Inferior parietal cortex (tissue), 1 donor: ENCODE measurements around the gene OLFM2.
A peak's percentile ranks its signal among the peaks of the same experiment; 100 is the strongest.
"Not testable (repeated sequence)": the region's sequence is repeated elsewhere in the genome, so short reads cannot be mapped to it uniquely, and the experiment has no call there.

Source experiments
- DNase-seq: peaks from one replicate; pipeline ENCODE4 v3.0.0-alpha.2; 2016; ENCODE audit errors: extremely low spot score

OLFM2 gene

GRCh38 chr19:9862938-9863337 lies 73.4 kb downstream of the OLFM2 start:
- DNase-seq: no peak

- DNase-seq: no peak
Measured at GRCh38 chr19:9861503-9861902, 74.8 kb downstream of the OLFM2 start.

DNA sequence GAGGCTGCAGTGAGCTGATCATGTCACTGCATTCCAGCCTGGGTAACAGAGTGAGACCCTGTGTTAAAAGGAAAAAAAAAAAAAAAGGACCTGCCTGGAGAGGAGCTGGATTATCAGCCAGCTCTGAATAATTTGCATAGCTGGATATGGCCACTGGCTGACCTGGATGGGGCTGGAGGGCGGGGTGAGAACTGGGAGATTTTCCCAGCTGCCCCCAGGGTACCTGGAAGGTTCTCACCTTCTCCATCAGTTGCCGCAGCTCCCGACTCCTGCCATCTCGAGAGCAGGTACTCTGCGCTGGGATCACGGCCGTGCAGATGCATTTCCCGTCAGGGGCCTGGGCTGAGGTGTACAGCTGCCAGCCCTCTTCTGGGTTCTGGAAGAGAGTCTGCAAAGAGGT lies 75.9 kb downstream of the OLFM2 start:
- no peak for DNase-seq

- DNase-seq: no peak
Measured at GRCh38 chr19:9858766-9859165, 77.5 kb downstream of the OLFM2 start.

- no peak for DNase-seq
Measured at GRCh38 chr19:9857920-9858746, 78.2 kb downstream of the OLFM2 start.

DNA sequence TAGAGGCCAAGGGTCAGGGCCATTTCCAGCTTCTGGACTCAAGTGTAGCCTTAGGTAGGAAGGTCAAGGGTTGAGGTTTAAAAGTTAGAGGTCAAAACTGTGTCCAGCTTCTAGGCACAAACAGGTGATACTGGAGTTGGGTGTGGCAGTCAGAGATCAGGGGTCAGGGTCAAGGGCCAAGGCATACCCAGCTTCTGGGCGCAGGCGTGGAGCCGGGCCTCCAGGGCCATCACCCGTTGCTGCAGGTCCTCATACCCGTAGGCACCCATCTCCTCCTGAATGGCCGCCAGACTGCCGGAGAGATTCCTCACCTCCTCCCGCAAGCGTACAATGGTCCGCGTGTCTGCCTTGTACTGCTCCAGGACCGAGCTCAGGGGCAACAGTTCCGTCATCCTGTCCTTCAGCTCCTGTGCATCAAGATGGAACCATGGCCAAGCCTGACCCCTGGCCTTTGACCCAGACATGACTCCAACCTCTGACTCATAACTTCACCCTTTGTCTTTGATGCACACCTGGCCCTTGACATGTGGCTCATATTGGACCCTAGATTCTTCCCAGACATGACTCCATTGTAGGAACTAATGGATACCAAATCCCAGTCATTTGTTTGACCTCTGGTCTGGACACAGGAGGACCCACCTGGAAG lies 79.1 kb downstream of the OLFM2 start:
- no peak for DNase-seq

GRCh38 chr19:9856609-9857008 lies 79.7 kb downstream of the OLFM2 start:
- DNase-seq: no peak

DNA sequence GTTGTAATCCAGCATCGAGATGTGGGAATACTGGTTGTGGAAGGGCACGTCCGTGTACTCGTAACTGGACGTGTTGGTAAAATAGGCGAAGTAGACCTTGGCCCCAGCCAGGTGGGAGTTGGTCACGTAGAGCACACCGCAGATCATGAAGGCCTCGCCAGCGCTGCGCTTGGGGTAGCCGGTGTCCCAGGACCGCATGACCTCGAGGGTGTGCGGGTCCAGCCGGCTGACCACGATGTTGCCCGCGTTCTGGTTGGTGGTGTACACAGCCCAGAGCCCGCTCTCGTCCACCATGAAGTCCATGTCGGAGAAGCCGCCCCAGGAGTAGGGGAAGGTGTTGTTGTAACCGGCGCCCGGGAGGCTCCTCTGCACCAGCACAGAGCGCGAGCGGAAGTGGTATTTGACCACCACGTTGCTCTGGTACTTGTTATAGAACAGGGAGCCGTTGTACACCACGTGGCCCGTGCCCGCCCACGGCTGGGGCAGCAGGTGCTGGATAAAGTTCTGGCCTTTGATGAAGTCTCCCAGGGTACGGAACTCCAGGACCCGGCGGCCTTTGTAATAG lies 82.0 kb downstream of the OLFM2 start:
- DNase-seq: no peak

- no peak for DNase-seq
Measured at GRCh38 chr19:9850235-9850959, 85.9 kb downstream of the OLFM2 start.

DNA sequence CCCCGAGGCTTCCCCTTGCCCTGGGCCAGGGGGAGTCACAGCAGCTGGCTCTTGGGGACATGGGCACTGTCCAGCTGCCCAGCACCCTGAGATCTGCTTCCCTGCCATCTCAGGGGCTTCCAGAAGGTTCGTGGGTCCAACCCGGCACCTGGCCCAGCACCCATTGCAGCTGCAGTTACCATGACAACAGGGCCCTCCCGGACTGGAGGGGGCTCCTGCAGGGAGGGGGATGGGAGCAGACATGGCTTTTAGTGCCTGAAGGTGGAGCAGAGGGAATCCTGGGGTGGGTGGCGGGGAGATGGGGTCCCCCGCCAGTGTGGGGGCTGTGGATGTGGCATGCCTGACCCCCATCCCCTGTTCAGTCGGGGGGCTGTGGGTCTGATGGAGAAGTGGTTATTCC lies 86.5 kb downstream of the OLFM2 start:
- DNase-seq: no peak

- DNase-seq: no peak
Measured at GRCh38 chr19:9848762-9849161, 87.6 kb downstream of the OLFM2 start.

DNA sequence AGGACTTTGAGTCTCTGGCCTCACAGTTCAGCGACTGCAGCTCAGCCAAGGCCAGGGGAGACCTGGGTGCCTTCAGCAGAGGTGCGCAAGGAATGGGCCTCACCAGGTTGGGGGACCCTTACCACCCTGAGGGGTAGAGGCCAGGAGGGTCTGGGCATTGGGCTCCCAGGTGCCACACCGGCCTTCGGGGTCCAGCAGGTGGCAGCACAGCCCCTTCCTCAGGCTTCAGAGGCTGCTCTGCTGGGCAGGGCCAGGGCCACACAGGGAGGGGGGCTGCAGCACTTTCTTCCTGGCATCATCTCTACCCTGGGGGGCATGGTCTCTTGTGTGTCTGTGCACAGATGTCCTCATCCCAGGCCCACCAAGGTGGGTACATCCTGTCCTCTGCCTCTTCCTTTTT lies 88.3 kb downstream of the OLFM2 start:
- DNase-seq: no peak

GRCh38 chr19:9847087-9847671 lies 89.1 kb downstream of the OLFM2 start:
- no peak for DNase-seq

- DNase-seq: not testable (repeated sequence)
Measured at GRCh38 chr19:9843626-9844273, 92.6 kb downstream of the OLFM2 start.

GRCh38 chr19:9842834-9843625 lies 93.3 kb downstream of the OLFM2 start:
- DNase-seq: no peak

DNA sequence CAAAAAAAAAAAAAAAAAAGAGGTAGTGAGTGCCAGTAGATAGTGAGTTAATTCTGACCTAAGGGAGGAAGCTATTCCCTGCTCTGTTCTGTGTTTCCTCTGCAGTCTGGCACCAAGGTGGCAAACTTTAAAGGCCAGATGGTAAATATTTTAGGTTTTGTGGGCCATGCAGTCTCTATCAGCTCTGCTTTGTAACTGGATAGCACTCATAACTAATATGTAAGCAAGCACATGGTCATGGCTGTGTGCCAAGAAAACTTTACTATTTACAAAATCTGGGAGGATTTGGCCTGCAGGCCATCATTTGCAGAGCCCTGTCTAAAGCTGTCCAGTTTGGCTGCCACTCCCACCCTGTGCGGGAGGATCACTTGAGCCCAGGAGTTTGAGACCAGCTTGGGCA lies 96.9 kb downstream of the OLFM2 start:
- DNase-seq: no peak

GRCh38 chr19:9838324-9838723 lies 98.0 kb downstream of the OLFM2 start:
- DNase-seq: no peak

DNA sequence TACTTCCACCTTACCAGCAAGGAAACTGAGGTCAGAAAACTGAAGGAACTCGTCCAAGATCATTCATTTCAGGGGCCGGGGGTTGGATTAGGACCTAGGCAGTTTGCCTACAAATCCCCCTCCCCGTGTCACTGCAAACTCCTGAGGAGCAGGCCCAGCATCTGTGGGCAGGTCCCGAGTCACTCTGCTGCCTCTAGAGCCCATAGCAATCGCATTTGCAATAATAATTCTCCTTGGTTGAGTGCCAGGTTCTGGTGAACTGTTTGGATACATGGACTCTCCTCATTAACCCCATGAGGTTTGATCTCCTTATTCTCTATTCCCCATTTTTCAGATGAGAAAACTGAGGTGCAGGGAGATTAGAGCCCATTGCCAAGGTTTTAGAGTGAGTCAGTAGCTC lies 100.3 kb downstream of the OLFM2 start:
- DNase-seq: no peak

- no peak for DNase-seq
Measured at GRCh38 chr19:9835507-9835949, 100.8 kb downstream of the OLFM2 start.

GRCh38 chr19:9834726-9835506 lies 101.4 kb downstream of the OLFM2 start, which contains the start of gene PIN1:
TSS of gene PIN1 (plus strand) at chr19:9835318. CDS start at chr19:9835345, 27 bp downstream.
- DNase-seq: peak; percentile 98
